ENCODE results near the gene ALDH18A1. TPM values are rescaled to one million over a fixed set of nuclear protein-coding genes. Genes with fewer than 3 reads are reported as not detected.

The ALDH18A1 gene
- total RNA-seq, 1 donor from 2014 or later = 97.3 TPM

DNA sequence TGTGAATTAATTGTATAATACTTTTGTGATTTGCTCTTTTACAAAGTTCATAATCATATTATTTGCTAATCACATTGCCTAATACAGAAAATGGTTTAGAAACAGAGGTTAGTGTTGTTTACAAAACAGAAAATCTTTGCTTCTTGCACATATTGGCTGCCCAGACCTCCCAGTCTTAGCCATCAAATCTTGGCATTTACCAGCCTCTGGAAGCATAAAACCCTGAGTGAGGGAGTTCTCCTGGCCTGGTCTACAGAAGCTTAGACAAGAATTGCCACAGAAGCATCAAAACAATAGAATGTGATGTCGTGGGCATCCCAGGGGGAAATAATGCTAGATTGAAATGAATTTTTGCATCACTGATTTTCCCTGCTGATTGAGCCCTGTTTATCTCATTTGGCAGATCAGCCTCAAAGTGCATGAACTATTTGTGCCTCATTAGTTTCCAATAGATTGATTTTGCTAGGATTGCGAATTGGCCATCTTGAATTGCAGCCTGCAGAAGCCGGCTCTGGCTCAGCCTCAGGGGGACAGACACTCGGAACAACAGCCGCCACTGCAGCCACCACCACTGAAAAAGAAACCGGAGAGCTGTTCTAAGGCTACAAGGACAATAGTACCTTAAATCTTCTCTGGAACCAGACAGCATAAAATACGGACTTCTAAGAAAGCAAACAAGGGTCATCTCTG, 84.2 kb downstream of the ALDH18A1 start:
- TF ChIP-seq, protein P1, sequence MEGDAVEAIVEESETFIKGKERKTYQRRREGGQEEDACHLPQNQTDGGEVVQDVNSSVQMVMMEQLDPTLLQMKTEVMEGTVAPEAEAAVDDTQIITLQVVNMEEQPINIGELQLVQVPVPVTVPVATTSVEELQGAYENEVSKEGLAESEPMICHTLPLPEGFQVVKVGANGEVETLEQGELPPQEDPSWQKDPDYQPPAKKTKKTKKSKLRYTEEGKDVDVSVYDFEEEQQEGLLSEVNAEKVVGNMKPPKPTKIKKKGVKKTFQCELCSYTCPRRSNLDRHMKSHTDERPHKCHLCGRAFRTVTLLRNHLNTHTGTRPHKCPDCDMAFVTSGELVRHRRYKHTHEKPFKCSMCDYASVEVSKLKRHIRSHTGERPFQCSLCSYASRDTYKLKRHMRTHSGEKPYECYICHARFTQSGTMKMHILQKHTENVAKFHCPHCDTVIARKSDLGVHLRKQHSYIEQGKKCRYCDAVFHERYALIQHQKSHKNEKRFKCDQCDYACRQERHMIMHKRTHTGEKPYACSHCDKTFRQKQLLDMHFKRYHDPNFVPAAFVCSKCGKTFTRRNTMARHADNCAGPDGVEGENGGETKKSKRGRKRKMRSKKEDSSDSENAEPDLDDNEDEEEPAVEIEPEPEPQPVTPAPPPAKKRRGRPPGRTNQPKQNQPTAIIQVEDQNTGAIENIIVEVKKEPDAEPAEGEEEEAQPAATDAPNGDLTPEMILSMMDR (IDR thresholded peaks at IDR 0.05) = no peak
- DNase-seq (ENCODE audit: extremely low spot score, unreplicated experiment) = no peak
- Mint-ChIP-seq H3K4me1 (ENCODE audit: unreplicated experiment) (no peaks in the 10 kb centered on the region), H3K27me3 (ENCODE audit: unreplicated experiment) (peaks cover 31% of the 10 kb centered on the region), H3K27ac (ENCODE audit: unreplicated experiment) (no peak overlapping the region), H3K4me3 (ENCODE audit: unreplicated experiment) (no peak overlapping the region), H3K9me3 (ENCODE audit: unreplicated experiment) (no peaks in the 10 kb centered on the region), H3K36me3 (ENCODE audit: unreplicated experiment) (no peaks in the 10 kb centered on the region)

DNA sequence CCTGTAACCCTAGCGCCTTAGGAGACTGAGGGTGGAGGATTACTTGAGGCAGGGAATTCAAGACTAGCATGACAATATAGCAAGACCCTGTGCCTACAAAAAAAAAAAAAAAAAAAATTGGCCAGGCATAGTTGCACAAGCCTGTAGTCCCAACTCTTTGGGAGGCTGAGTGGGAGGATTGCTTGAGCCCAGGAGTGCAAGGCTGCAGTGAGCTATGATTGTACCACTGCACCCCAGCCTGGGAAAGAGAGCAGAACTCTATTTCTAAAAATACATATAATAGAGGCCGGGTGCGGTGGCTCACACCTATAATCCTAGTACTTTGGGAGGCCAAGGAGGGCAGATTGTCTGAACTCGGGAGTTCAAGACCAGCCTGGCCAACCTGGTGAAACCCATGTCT, 85.1 kb downstream of the ALDH18A1 start:
- TF ChIP-seq, protein P1 (IDR thresholded peaks at IDR 0.05) = no peak
- Mint-ChIP-seq H3K4me3 (ENCODE audit: unreplicated experiment) (no peak overlapping the region), H3K4me1 (ENCODE audit: unreplicated experiment) (no peaks in the 10 kb centered on the region), H3K9me3 (ENCODE audit: unreplicated experiment) (no peaks in the 10 kb centered on the region), H3K27me3 (ENCODE audit: unreplicated experiment) (peaks cover 32% of the 10 kb centered on the region), H3K27ac (ENCODE audit: unreplicated experiment) (no peak overlapping the region), H3K36me3 (ENCODE audit: unreplicated experiment) (no peaks in the 10 kb centered on the region)
- no peak for DNase-seq (ENCODE audit: extremely low spot score, unreplicated experiment)

DNA sequence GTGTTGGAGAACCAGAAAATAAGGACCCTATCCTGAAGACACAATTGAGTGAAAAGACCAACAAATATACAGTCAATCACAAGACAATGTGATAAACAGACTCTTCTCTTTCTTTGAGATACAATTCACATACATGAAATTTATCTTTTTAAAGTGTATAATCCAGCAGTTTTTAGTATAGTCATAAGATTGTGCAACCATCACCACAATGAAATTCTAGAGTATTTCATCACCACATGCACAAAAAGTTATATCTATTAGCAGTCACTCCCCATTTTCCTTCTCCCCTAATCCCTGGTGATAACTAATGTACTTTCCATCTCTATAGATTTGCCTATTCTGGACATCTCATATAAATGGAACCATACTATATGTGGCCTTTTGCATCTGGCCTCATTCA, 87.1 kb downstream of the ALDH18A1 start:
- TF ChIP-seq, protein P1 (IDR thresholded peaks at IDR 0.05) = no peak
- no peak overlapping the region for H3K27ac Mint-ChIP-seq (ENCODE audit: unreplicated experiment)
- H3K27me3 Mint-ChIP-seq (ENCODE audit: unreplicated experiment) = peaks cover 38% of the 10 kb centered on the region
- no peaks in the 10 kb centered on the region for H3K4me1 Mint-ChIP-seq (ENCODE audit: unreplicated experiment)
- no peaks in the 10 kb centered on the region for H3K36me3 Mint-ChIP-seq (ENCODE audit: unreplicated experiment)
- H3K9me3 Mint-ChIP-seq (ENCODE audit: unreplicated experiment) = no peaks in the 10 kb centered on the region
- no peak overlapping the region for H3K4me3 Mint-ChIP-seq (ENCODE audit: unreplicated experiment)
- no peak for DNase-seq (ENCODE audit: extremely low spot score, unreplicated experiment)

DNA sequence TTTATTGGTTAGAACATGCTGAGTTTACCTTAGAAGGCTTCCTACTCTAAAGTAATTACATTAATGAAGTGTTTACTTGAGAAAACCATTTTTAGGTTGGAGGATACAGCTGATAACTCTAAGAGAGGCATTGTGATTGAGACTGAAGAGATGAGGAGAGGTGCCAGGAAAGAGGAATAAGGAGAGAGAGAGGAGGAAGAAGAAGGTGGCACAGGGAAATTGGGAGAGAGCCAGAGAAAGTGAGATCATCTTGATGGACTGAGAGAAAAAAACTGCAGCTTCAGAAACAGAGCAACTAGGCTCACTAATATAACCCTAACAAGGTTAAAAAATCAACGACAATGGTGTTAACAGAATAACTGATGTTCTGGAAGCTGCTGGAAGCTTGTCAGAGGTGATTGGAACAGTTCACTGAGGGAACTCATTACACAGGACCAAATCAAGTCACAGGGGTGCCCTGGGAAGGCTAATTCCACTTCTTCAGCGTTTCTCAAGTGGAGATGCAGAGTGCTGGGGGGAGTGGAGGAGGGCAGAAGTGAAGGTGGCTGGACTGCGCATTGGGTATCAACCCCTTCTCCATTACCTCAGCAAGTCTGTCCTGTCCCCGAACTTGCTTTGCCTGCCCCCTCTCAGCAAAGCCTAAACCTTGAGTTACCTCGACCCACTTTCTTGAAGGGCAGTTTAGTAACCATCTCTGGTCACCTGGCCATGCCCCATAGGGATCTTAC, 88.4 kb downstream of the ALDH18A1 start:
- no peak overlapping the region for H3K27ac Mint-ChIP-seq (ENCODE audit: unreplicated experiment)
- H3K9me3 Mint-ChIP-seq (ENCODE audit: unreplicated experiment) = no peaks in the 10 kb centered on the region
- H3K36me3 Mint-ChIP-seq (ENCODE audit: unreplicated experiment) = no peaks in the 10 kb centered on the region
- DNase-seq (ENCODE audit: extremely low spot score, unreplicated experiment) = no peak
- peaks cover 25% of the 10 kb centered on the region for H3K27me3 Mint-ChIP-seq (ENCODE audit: unreplicated experiment)
- TF ChIP-seq, protein P1 (IDR thresholded peaks at IDR 0.05) = no peak
- H3K4me1 Mint-ChIP-seq (ENCODE audit: unreplicated experiment) = no peaks in the 10 kb centered on the region
- no peak overlapping the region for H3K4me3 Mint-ChIP-seq (ENCODE audit: unreplicated experiment)

DNA sequence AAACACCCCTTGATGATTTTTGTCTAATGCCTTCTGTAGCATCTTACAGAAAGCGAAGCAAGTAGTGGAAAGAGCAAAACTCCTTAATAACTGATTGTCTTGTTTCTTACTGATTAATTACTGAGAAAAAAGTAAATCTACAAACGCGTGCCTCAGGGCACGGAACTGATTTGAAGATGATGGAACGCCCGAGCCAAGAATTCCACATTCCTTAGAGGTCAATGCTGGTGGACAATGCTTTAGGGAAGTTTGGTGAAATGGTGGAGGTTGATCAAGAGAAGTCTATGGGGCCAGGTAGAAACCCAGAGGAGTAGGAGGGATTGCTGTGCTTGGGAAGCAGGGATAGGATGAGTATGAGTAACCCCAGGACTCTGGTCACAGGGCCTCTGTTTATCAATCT, 90.4 kb downstream of the ALDH18A1 start:
- Mint-ChIP-seq H3K27ac (ENCODE audit: unreplicated experiment) (no peak overlapping the region), H3K36me3 (ENCODE audit: unreplicated experiment) (no peaks in the 10 kb centered on the region), H3K4me1 (ENCODE audit: unreplicated experiment) (no peaks in the 10 kb centered on the region), H3K4me3 (ENCODE audit: unreplicated experiment) (no peak overlapping the region), H3K27me3 (ENCODE audit: unreplicated experiment) (peaks cover 16% of the 10 kb centered on the region), H3K9me3 (ENCODE audit: unreplicated experiment) (no peaks in the 10 kb centered on the region)
- TF ChIP-seq, protein P1 (IDR thresholded peaks at IDR 0.05) = no peak
- no peak for DNase-seq (ENCODE audit: extremely low spot score, unreplicated experiment)

Data from osteocyte (in vitro differentiated cells).